Glutamatergic neuron (in vitro differentiated cells): Measurements from ENCODE around the gene USH2A. TPM values are rescaled to one million over a fixed set of nuclear protein-coding genes. Genes with fewer than 3 reads are reported as not detected.

Source experiments
- DNase-seq: peaks from one replicate; pipeline ENCODE4 v3.0.0; 2022
- H3K27ac Mint-ChIP-seq: one replicate; pipeline ENCODE4 v1.8.0; 2020; ENCODE audit warnings: mild to moderate bottlenecking, mixed read lengths, inconsistent platforms; ENCODE audit not compliant: unreplicated experiment
- H3K27me3 Mint-ChIP-seq: one replicate; pipeline ENCODE4 v1.8.0; 2020; ENCODE audit warnings: mild to moderate bottlenecking, moderate library complexity, mixed read lengths, inconsistent platforms; ENCODE audit not compliant: unreplicated experiment
- H3K36me3 Mint-ChIP-seq: one replicate; pipeline ENCODE4 v1.8.0; 2020; ENCODE audit warnings: mild to moderate bottlenecking, mixed read lengths, inconsistent platforms; ENCODE audit not compliant: unreplicated experiment
- H3K4me1 Mint-ChIP-seq: one replicate; pipeline ENCODE4 v1.8.0; 2020; ENCODE audit warnings: mild to moderate bottlenecking, low read depth, mixed read lengths, inconsistent platforms; ENCODE audit not compliant: unreplicated experiment
- H3K4me3 Mint-ChIP-seq: one replicate; pipeline ENCODE4 v1.8.0; 2020; ENCODE audit warnings: mild to moderate bottlenecking, mixed read lengths, inconsistent platforms; ENCODE audit not compliant: unreplicated experiment
- H3K9me3 Mint-ChIP-seq: one replicate; pipeline ENCODE4 v1.8.0; 2020; ENCODE audit warnings: mild to moderate bottlenecking, moderate library complexity, mixed read lengths, inconsistent platforms; ENCODE audit not compliant: unreplicated experiment
- total RNA-seq: library from RNA; stranded (reverse); fragmentation: NEBNext Ultra II Directional; extraction: Animal tissue kit (Norgen Biotek cat#: 25700); gene quantifications from one replicate; pipeline ENCODE4 v1.2.1, GENCODE V29; 2021; ENCODE audit not compliant: unreplicated experiment
- TF ChIP-seq, protein P1 (sequence below): fragments of 200-600 bp; sonication (generic); IDR thresholded peaks from one replicate; pipeline ENCODE4 v1.5.0; 2021; ENCODE audit not compliant: partially characterized antibody, unreplicated experiment

Gene USH2A
- total RNA-seq, 1 donor from 2014 or later, result not detected

DNA sequence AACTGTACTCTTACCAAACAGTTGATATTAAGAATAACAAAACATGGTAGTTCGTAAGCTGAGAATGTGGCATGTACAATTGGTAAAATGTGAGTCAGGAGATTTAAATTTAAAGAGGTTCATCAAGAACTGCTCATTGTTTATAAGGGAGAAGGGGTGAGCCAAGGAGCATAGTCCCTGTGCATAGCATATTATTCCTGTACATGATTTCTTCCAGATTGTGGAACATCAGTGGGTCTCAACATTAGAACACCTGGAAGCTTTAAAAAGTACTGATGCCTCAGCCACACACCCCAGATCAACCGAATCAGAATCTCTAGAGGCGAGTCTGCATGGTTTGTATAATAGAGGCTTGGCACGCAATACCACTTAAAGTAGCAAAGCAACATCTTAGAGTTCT is 800.1 kb downstream of the USH2A start:
- Mint-ChIP-seq H3K9me3 (no peaks in the 10 kb centered on the region), H3K27ac (no peak overlapping the region), H3K27me3 (no peaks in the 10 kb centered on the region), H3K4me3 (no peak overlapping the region), H3K4me1 (no peaks in the 10 kb centered on the region), H3K36me3 (no peaks in the 10 kb centered on the region)
- TF ChIP-seq, protein P1, sequence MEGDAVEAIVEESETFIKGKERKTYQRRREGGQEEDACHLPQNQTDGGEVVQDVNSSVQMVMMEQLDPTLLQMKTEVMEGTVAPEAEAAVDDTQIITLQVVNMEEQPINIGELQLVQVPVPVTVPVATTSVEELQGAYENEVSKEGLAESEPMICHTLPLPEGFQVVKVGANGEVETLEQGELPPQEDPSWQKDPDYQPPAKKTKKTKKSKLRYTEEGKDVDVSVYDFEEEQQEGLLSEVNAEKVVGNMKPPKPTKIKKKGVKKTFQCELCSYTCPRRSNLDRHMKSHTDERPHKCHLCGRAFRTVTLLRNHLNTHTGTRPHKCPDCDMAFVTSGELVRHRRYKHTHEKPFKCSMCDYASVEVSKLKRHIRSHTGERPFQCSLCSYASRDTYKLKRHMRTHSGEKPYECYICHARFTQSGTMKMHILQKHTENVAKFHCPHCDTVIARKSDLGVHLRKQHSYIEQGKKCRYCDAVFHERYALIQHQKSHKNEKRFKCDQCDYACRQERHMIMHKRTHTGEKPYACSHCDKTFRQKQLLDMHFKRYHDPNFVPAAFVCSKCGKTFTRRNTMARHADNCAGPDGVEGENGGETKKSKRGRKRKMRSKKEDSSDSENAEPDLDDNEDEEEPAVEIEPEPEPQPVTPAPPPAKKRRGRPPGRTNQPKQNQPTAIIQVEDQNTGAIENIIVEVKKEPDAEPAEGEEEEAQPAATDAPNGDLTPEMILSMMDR, result no peak
- no peak for DNase-seq

DNA sequence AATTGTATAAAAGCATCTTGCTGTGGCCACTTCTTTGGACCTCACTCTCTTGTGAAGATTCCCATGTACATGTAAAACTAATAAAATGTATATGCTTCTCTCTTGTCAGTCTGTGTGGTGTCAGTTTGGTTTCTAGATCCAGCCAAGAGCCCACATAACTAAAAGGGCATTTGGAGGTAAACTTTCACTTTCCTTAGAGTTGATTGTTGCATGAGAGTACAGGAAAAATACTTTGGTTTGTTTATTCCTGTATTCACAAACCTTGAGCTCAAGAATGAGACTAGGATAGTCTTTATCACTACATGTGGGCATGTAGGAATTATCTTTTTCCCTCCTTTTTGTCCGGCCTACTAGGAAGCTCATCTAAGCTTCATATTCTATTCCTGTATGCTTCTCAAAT is 805.3 kb downstream of the USH2A start:
- no peak overlapping the region for H3K4me3 Mint-ChIP-seq
- H3K27me3 Mint-ChIP-seq, result no peaks in the 10 kb centered on the region
- peaks cover 7% of the 10 kb centered on the region for H3K36me3 Mint-ChIP-seq
- no peaks in the 10 kb centered on the region for H3K4me1 Mint-ChIP-seq
- no peak overlapping the region for H3K27ac Mint-ChIP-seq
- TF ChIP-seq, protein P1, result no peak
- no peak for DNase-seq
- H3K9me3 Mint-ChIP-seq, result peaks cover 3% of the 10 kb centered on the region

DNA sequence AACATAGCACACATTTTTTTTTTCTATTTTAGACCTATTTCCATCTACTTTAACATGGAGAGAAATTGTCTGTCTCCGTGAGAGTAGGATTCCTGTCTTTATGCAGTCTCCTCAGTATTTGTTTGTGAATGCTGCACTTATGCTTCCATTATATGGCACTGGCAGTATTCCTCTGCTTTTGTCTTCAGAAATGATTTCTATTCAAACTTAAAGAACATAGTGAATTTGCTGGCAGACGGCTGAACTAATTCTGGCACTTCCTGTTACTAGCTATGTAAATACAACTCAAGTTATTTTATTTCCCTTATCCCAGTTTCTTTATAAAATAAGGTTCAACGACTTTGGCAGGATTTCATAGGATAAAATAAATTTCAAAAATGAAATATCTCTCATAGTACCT is 810.9 kb downstream of the USH2A start:
- Mint-ChIP-seq H3K36me3 (peaks cover 10% of the 10 kb centered on the region), H3K4me1 (no peaks in the 10 kb centered on the region), H3K27me3 (no peaks in the 10 kb centered on the region), H3K4me3 (no peak overlapping the region), H3K27ac (no peak overlapping the region), H3K9me3 (peaks cover 3% of the 10 kb centered on the region)
- DNase-seq, result no peak
- TF ChIP-seq, protein P1, result no peak

DNA sequence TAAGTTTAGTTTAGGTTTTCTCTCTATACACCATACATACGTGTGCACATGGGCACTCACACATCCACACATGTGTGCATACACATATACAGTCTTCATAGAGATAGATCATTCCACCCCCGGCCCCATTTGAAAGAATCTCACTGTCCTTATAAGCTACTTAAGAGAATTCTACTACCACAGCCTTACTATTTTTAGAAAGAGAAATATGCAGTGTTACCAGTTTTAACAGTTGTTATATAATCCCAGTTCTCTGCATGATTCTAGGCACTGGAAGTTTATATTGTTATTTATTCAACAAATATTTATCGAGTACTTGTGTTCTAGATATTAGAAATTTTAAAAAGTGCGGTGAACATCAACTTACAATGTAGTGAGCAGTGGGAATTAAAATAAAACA is 814.6 kb downstream of the USH2A start:
- Mint-ChIP-seq H3K4me3 (no peak overlapping the region), H3K27me3 (no peaks in the 10 kb centered on the region), H3K36me3 (peaks cover 10% of the 10 kb centered on the region), H3K9me3 (peaks cover 3% of the 10 kb centered on the region), H3K4me1 (no peaks in the 10 kb centered on the region), H3K27ac (no peak overlapping the region)
- TF ChIP-seq, protein P1, result no peak
- DNase-seq, result no peak

DNA sequence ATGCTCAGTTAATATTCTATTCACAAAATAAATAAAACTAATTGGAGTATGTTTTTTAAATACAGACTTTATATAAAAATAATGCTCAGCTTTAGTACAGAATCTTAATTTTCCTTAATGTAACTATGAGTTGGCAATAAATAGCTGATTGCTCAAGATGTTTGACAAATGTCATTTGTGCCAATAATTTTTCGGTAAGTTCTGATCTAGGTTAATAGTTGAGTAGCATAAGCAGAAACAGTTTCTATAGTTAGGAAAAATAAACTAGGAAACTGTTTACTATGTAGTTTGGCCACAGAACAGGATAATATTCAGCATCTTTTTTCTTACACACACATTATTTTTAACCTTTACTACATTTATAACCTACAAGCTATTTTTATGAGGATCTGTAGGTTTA is 815.8 kb downstream of the USH2A start:
- TF ChIP-seq, protein P1, result no peak
- no peak for DNase-seq
- Mint-ChIP-seq H3K27me3 (no peaks in the 10 kb centered on the region), H3K4me1 (no peaks in the 10 kb centered on the region), H3K9me3 (no peaks in the 10 kb centered on the region), H3K36me3 (no peaks in the 10 kb centered on the region), H3K4me3 (no peak overlapping the region), H3K27ac (no peak overlapping the region)
